HG02571 (cell line): Measurements from ENCODE around the gene SLC25A33.
"Not testable (repeated sequence)": the region's sequence is repeated elsewhere in the genome, so short reads cannot be mapped to it uniquely, and the experiment has no call there.

Experiments
- ATAC-seq: cut with Tn5 transposase; IDR thresholded peaks from one replicate; pipeline ENCODE4 v1.9.1; 2021; ENCODE audit warnings: mild to moderate bottlenecking, moderate library complexity; ENCODE audit not compliant: unreplicated experiment

SLC25A33 gene

GRCh38 chr1:9539165-9539828, at the start of gene SLC25A33:
Gene SLC25A33, plus strand, starts transcription at chr1:9539465. Its CDS starts 227 bp downstream, at chr1:9539692.
- ATAC-seq = peak; percentile 92

GRCh38 chr1:9490605-9491339, 48.5 kb upstream of the SLC25A33 start:
- ATAC-seq = no peak

GRCh38 chr1:9493326-9493725, 45.9 kb upstream of the SLC25A33 start:
- no peak for ATAC-seq

GRCh38 chr1:9494936-9495758, 44.1 kb upstream of the SLC25A33 start:
- no peak for ATAC-seq

GRCh38 chr1:9495854-9496374, 43.4 kb upstream of the SLC25A33 start:
- ATAC-seq = no peak

- ATAC-seq = no peak
These were observed 38.2 kb upstream of the SLC25A33 start for GRCh38 chr1:9500756-9501754.

GRCh38 chr1:9503001-9503675, 36.1 kb upstream of the SLC25A33 start:
- ATAC-seq = no peak

- ATAC-seq = no peak
These were observed 34.1 kb upstream of the SLC25A33 start for GRCh38 chr1:9505143-9505542.

GRCh38 chr1:9506901-9507300, 32.4 kb upstream of the SLC25A33 start:
- no peak for ATAC-seq

- ATAC-seq = no peak
These were observed 29.1 kb upstream of the SLC25A33 start for GRCh38 chr1:9510130-9510529.

- ATAC-seq = not testable (repeated sequence)
These were observed 23.7 kb upstream of the SLC25A33 start for GRCh38 chr1:9515550-9515949.

- no peak for ATAC-seq
These were observed 20.7 kb upstream of the SLC25A33 start for GRCh38 chr1:9518454-9518998.

- no peak for ATAC-seq
These were observed 18.9 kb upstream of the SLC25A33 start for GRCh38 chr1:9520411-9520810.

GRCh38 chr1:9529190-9529589, 10.1 kb upstream of the SLC25A33 start:
- no peak for ATAC-seq

- no peak for ATAC-seq
These were observed 8.9 kb upstream of the SLC25A33 start for GRCh38 chr1:9530320-9530719.

GRCh38 chr1:9534953-9535352, 4.3 kb upstream of the SLC25A33 start:
- ATAC-seq = no peak

- no peak for ATAC-seq
These were observed 3.0 kb upstream of the SLC25A33 start for GRCh38 chr1:9536301-9536700.

GRCh38 chr1:9537863-9538668, 1.2 kb upstream of the SLC25A33 start:
- no peak for ATAC-seq
